Pancreas (tissue), 10 donors: ENCODE data around the gene FLNA. TPM values are rescaled to one million over a fixed set of nuclear protein-coding genes. Genes with fewer than 3 reads are reported as not detected.

Source experiments
- ATAC-seq, 4 donors: fragments of 200-7000 bp; cut with Tn5 transposase; one replicate each; pipeline versions ENCODE4 v1.8.0 to v1.9.1; 2020; ENCODE audit warnings: mild to moderate bottlenecking in 4 of 4, moderate library complexity in 4 of 4
- DNase-seq, 6 donors: peaks; one replicate each; pipeline ENCODE4 v3.0.0-alpha.2; 2020
- FAIRE-seq: peaks from 2 replicates; lab custom pipeline; 2012; peaks lifted over from hg19 to GRCh38; lab: Jason Lieb, UNC
- H3K27ac ChIP-seq, 4 donors: fragments of 200-600 bp; sonication (generic); 1 replicate in 3 of 4; 2 replicates in 1 of 4; pipeline versions ENCODE4 v1.5.0 to v1.8.0; 2020
- H3K27me3 ChIP-seq, 4 donors: fragments of 200-600 bp; one replicate each; pipeline ENCODE4 v1.8.0; 2021
- H3K36me3 ChIP-seq, 3 donors: fragments of 200-600 bp; sonication (generic) in 1 of 3; one replicate each; pipeline versions ENCODE4 v1.5.0 to v1.8.0; 2020 to 2021
- H3K4me1 ChIP-seq, 3 donors: fragments of 200-600 bp; one replicate each; pipeline ENCODE4 v1.8.0; 2021
- H3K4me3 ChIP-seq, 4 donors: fragments of 200-600 bp; sonication (generic) in 2 of 4; one replicate each; pipeline versions ENCODE4 v1.5.0 to v1.8.0; 2020 to 2021
- H3K9me3 ChIP-seq, 4 donors: fragments of 200-600 bp; one replicate each; pipeline ENCODE4 v1.8.0; 2021
- WGBS, 2 donors: extraction: QIAGEN DNeasy Blood & Tissue Kit; methylation state at CpG; one replicate each; pipeline ENCODE4 v1.1.7; 2013; 5-methylcytosine and 5-hydroxymethylcytosine counted together
- intact Hi-C, 3 donors: fragments of 100-400 bp; cut with DNase I; formaldehyde crosslinking; loops; one replicate each; pipeline versions ENCODE4 v1.11.1 to v1.14.2; 2022
- polyA plus RNA-seq, 2 donors: library from polyadenylated mRNA; stranded (reverse); fragments of 200-250 nt; gene quantifications; one replicate each; pipeline ENCODE4 v1.2.3, GENCODE V29; 2013
- total RNA-seq, 6 donors: library from RNA; stranded (reverse); fragmentation: NEBNext Ultra II Directional in 4 of 6; extraction: Animal tissue kit (Norgen Biotek cat#: 25700) in 4 of 6; gene quantifications; one replicate each; pipeline versions ENCODE4 v1.2.1 to v1.2.4, GENCODE V29; 2021 to 2023
- TF ChIP-seq, protein P1 (sequence below), 4 donors: fragments of 200-600 bp; sonication (generic) in 3 of 4; IDR thresholded peaks; one replicate each; pipeline versions ENCODE4 v1.5.0 to v1.8.0; 2021; ENCODE audit warnings: antibody characterized with exemption in 4 of 4
- donor health status: healthy with polysubstance abuse.
- donor health status: DM: no; HTN: no; CAD: no; lungs with moderate emphysema.
- donor health status: DM: no; HTN: no; CAD: no.
- donor health status: control.
- donor health status: control.
- donor health status: Bipolar disorder and iron deficiency.
- donor health status: DM: yes; HTN: yes; CAD: no.
- donor health status: DM: no; HTN: no; CAD: no.
- donor health status: DM: no; HTN: no; CAD: no.
- donor health status: DM: yes; HTN: yes; CAD: no.

Gene FLNA
- total and polyA plus RNA-seq, 8 donors: 67.0 to 298 (median 184) TPM

- H3K4me3 ChIP-seq: no peak overlapping the region
- intact Hi-C loops: no loop called here
- H3K27ac ChIP-seq: no peak overlapping the region
- 71 to 87% methylated on average over 7 of the region's 7 CpGs for WGBS, 2 donors
- FAIRE-seq (no peak), DNase-seq (no peak), ATAC-seq (no peak)
- H3K9me3 ChIP-seq: no peaks in the 10 kb centered on the region
- TF ChIP-seq, protein P1, sequence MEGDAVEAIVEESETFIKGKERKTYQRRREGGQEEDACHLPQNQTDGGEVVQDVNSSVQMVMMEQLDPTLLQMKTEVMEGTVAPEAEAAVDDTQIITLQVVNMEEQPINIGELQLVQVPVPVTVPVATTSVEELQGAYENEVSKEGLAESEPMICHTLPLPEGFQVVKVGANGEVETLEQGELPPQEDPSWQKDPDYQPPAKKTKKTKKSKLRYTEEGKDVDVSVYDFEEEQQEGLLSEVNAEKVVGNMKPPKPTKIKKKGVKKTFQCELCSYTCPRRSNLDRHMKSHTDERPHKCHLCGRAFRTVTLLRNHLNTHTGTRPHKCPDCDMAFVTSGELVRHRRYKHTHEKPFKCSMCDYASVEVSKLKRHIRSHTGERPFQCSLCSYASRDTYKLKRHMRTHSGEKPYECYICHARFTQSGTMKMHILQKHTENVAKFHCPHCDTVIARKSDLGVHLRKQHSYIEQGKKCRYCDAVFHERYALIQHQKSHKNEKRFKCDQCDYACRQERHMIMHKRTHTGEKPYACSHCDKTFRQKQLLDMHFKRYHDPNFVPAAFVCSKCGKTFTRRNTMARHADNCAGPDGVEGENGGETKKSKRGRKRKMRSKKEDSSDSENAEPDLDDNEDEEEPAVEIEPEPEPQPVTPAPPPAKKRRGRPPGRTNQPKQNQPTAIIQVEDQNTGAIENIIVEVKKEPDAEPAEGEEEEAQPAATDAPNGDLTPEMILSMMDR (IDR thresholded peaks at IDR 0.05): no peak
- H3K36me3 ChIP-seq: no peaks in the 10 kb centered on the region
- H3K27me3 ChIP-seq: no peaks in the 10 kb centered on the region
- H3K4me1 ChIP-seq: no peaks in the 10 kb centered on the region
Measured at GRCh38 chrX:154417157-154417556, 42.7 kb upstream of the FLNA start.

GRCh38 chrX:154413142-154413541 lies 38.7 kb upstream of the FLNA start:
- Histone ChIP-seq H3K27ac (no peak overlapping the region), H3K9me3 (no peaks in the 10 kb centered on the region), H3K4me3 (no peak overlapping the region), H3K27me3 (no peaks in the 10 kb centered on the region), H3K36me3 (no peaks in the 10 kb centered on the region), H3K4me1 (no peaks in the 10 kb centered on the region)
- no peak for FAIRE-seq
- TF ChIP-seq, protein P1 (IDR thresholded peaks at IDR 0.05): no peak
- no peak for ATAC-seq
- DNase-seq: no peak
- 61 to 71% methylated on average over 8 of the region's 8 CpGs for WGBS, 2 donors
- intact Hi-C loops: no loop called here

DNA sequence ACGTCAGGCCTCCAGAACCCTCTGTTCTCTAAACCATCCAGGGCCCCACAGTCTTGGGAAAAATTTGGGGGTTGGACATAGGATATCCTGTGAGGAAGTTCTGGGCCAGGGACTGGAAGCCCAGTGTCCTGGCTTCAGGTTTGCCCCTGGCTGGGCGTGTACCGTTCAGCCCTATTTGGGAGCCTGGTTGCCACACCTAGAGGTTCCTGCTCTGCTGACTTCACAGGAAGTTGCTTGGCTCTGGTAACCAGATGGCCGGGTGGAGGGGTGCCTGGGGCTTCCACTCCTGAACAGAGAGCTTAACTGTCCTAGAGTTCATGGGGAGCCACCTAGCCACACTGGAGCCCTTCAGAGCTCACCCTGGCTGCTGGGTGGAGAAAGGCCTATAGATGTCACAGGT lies 38.0 kb upstream of the FLNA start:
- Histone ChIP-seq H3K4me1 (no peaks in the 10 kb centered on the region), H3K9me3 (no peaks in the 10 kb centered on the region), H3K4me3 (peak overlapping the region in 3 of 4 donors; percentile 46 to 66 (median 46)), H3K27ac (peak overlapping the region in 2 of 4 donors; percentile 76 to 84), H3K36me3 (no peaks in the 10 kb centered on the region), H3K27me3 (no peaks in the 10 kb centered on the region)
- intact Hi-C loops: no loop called here
- 24 to 47% methylated on average over 4 of the region's 4 CpGs for WGBS, 2 donors
- no peak for FAIRE-seq
- no peak for DNase-seq
- TF ChIP-seq, protein P1 (IDR thresholded peaks at IDR 0.05): no peak
- ATAC-seq: no peak

DNA sequence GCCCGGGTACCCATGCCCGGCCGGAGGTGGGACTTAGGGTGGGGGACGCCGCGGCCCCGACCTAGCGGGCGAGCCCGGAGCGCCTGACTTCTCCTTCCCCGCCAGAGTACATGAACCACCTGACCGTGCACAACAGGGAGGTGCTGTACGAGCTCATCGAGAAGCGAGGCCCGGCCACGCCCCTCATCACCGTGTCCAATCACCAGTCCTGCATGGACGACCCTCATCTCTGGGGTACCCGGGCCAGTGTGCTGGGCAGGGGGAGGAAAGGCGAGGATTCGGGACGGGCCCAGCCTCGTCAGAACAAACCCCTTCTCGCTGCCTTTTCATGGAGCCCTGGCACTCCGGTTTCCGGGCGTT lies 37.5 kb upstream of the FLNA start:
- intact Hi-C loops: no loop called here
- no peaks in the 10 kb centered on the region for H3K36me3 ChIP-seq
- ATAC-seq (peak; percentile 76 to 84 (median 79)), FAIRE-seq (no peak), DNase-seq (peak in 5 of 6 donors; percentile 43 to 74 (median 59))
- H3K27me3 ChIP-seq: no peaks in the 10 kb centered on the region
- TF ChIP-seq, protein P1 (IDR thresholded peaks at IDR 0.05): no peak
- 0 to 33% methylated on average over 21 to 29 of the region's 29 CpGs for WGBS, 2 donors
- peak overlapping the region; percentile 38 to 66 (median 46) for H3K4me3 ChIP-seq
- H3K9me3 ChIP-seq: no peaks in the 10 kb centered on the region
- H3K4me1 ChIP-seq: no peaks in the 10 kb centered on the region
- peak overlapping the region; percentile 56 to 84 (median 69) for H3K27ac ChIP-seq

- DNase-seq (peak; percentile 52 to 87 (median 74)), FAIRE-seq (no peak), ATAC-seq (peak; percentile 43 to 82 (median 61))
- intact Hi-C loops: no loop called here
- 54 to 77% methylated on average over 24 to 26 of the region's 26 CpGs for WGBS, 2 donors
- TF ChIP-seq, protein P1 (IDR thresholded peaks at IDR 0.05): no peak
- Histone ChIP-seq H3K36me3 (no peaks in the 10 kb centered on the region), H3K4me3 (peak within 1 kb of the TSS in 1 of 4 donors; percentile 15), H3K4me1 (no peaks in the 10 kb centered on the region), H3K27me3 (no peaks in the 10 kb centered on the region), H3K27ac (peak within 1 kb of the TSS in 2 of 4 donors; percentile 8 to 31), H3K9me3 (no peaks in the 10 kb centered on the region)
Measured at GRCh38 chrX:154409222-154409871, 34.9 kb upstream of the FLNA start, which contains the start of gene DNASE1L1. TSS of gene DNASE1L1 (minus strand) at chrX:154409254. CDS start at chrX:154405568, 3,686 bp downstream.
